Esophagus muscularis mucosa (tissue), 4 donors: ENCODE data around the gene SLFN5.
"Not testable (repeated sequence)": the region's sequence is repeated elsewhere in the genome, so short reads cannot be mapped to it uniquely, and the experiment has no call there.

Experiments
- CTCF ChIP-seq, 3 experiments: fragments of 200-600 bp in 2 of 3; fragments of 450-650 bp in 1 of 3; sonication (generic) in 2 of 3; IDR thresholded peaks; one replicate each; pipeline ENCODE4 v1.5.1; 2017 to 2019; ENCODE audit warnings: antibody characterized with exemption in 3 of 3, mild to moderate bottlenecking in 2 of 3, moderate library complexity in 1 of 3
- EP300 ChIP-seq: sonication (generic); formaldehyde crosslinking; IDR thresholded peaks from one replicate; pipeline ENCODE4 v1.6.1; 2017; ENCODE audit warnings: antibody characterized with exemption
- POLR2A ChIP-seq: fragments of 450-650 bp; IDR thresholded peaks from one replicate; pipeline ENCODE4 v1.6.1; 2017; ENCODE audit warnings: antibody characterized with exemption, moderate library complexity, mild to moderate bottlenecking, low read depth
- POLR2AphosphoS5 ChIP-seq, 2 donors: sonication (generic); formaldehyde crosslinking; IDR thresholded peaks; one replicate each; pipeline ENCODE4 v1.6.1; 2017; ENCODE audit warnings: antibody characterized with exemption in 2 of 2

GRCh38 chr17:35278876-35279275 lies 36.0 kb downstream of the SLFN5 start:
- TF ChIP-seq POLR2A; EP300; CTCF (IDR thresholded peaks at IDR 0.05); POLR2AphosphoS5 (IDR thresholded peaks at IDR 0.05): not testable (repeated sequence)
